Thoracic aorta (tissue), 2 donors: ENCODE data around the gene SCN5A. TPM values are rescaled to one million over a fixed set of nuclear protein-coding genes. Genes with fewer than 3 reads are reported as not detected.

ENCODE experiments used
- ATAC-seq: fragments of 150-250 bp; one replicate; pipeline ENCODE4 v1.8.0; 2017; ENCODE audit warnings: low read depth; ENCODE audit not compliant: insufficient number of reproducible peaks, low FRiP score
- DNase-seq: peaks from one replicate; pipeline ENCODE4 v3.0.0-alpha.2; 2020; ENCODE audit warnings: low spot score
- H3K27ac ChIP-seq, 2 donors: fragments of 200-600 bp; sonication (generic); 1 replicate in 1 of 2; 2 replicates in 1 of 2; pipeline ENCODE4 v1.5.1; 2016; ENCODE audit warnings: mild to moderate bottlenecking in 2 of 2, moderate library complexity in 2 of 2
- H3K27me3 ChIP-seq: fragments of 200-600 bp; sonication (generic); replicated peaks from 2 replicates; pipeline ENCODE4 v1.6.0; 2016; ENCODE audit warnings: mild to moderate bottlenecking; ENCODE audit not compliant: insufficient read depth
- H3K36me3 ChIP-seq: fragments of 200-600 bp; sonication (generic); one replicate; pipeline ENCODE4 v1.5.1; 2016
- H3K4me1 ChIP-seq, 2 donors: fragments of 200-600 bp; sonication (generic); 1 replicate in 1 of 2; 2 replicates in 1 of 2; pipeline versions ENCODE4 v1.5.1 to v1.6.0; 2016; ENCODE audit warnings: low read depth in 2 of 2, mild to moderate bottlenecking in 1 of 2; ENCODE audit not compliant: control insufficient read depth in 1 of 2
- H3K4me3 ChIP-seq: fragments of 200-600 bp; sonication (generic); 2 replicates; pipeline ENCODE4 v1.5.1; 2016; ENCODE audit warnings: mild to moderate bottlenecking
- H3K9me3 ChIP-seq: fragments of 200-600 bp; sonication (generic); 2 replicates; pipeline ENCODE4 v1.5.1; 2016
- CTCF ChIP-seq: fragments of 200-600 bp; sonication (generic); IDR thresholded peaks from one replicate; pipeline ENCODE4 v1.5.1; 2019; ENCODE audit warnings: antibody characterized with exemption
- total RNA-seq, 2 donors: library from RNA; depleted of rRNA; stranded (reverse); fragments of >200 nt; gene quantifications; one replicate each; pipeline versions ENCODE4 v1.1.0 to v1.2.3, GENCODE V29; 2016

Gene SCN5A
- total RNA-seq, 2 donors from 2014 or later, result 5.4 to 14.4 TPM

- ATAC-seq (no peak), DNase-seq (no peak)
- Histone ChIP-seq H3K4me1 (no peaks in the 10 kb centered on the region), H3K27me3 (no peaks in the 10 kb centered on the region), H3K27ac (no peak overlapping the region), H3K4me3 (no peak overlapping the region), H3K9me3 (no peaks in the 10 kb centered on the region), H3K36me3 (peaks cover 6% of the 10 kb centered on the region)
- no peak for TF ChIP-seq CTCF
Observed at GRCh38 chr3:38516669-38517068, 132.8 kb downstream of the SCN5A start.

GRCh38 chr3:38515367-38515766 is 134.1 kb downstream of the SCN5A start:
- ATAC-seq (no peak), DNase-seq (no peak)
- Histone ChIP-seq H3K36me3 (peaks cover 6% of the 10 kb centered on the region), H3K4me3 (no peak overlapping the region), H3K27me3 (no peaks in the 10 kb centered on the region), H3K9me3 (no peaks in the 10 kb centered on the region), H3K4me1 (no peaks in the 10 kb centered on the region), H3K27ac (no peak overlapping the region)
- no peak for TF ChIP-seq CTCF

- H3K27ac ChIP-seq, result no peak overlapping the region
- H3K9me3 ChIP-seq, result no peaks in the 10 kb centered on the region
- TF ChIP-seq CTCF, result no peak
- ATAC-seq, result no peak
- DNase-seq, result no peak
- peaks cover 10% of the 10 kb centered on the region for H3K36me3 ChIP-seq
- H3K27me3 ChIP-seq, result no peaks in the 10 kb centered on the region
- H3K4me3 ChIP-seq, result no peak overlapping the region
- peaks cover 0 to 5% of the 10 kb centered on the region in 2 donors for H3K4me1 ChIP-seq
Observed at GRCh38 chr3:38511546-38511945, 137.9 kb downstream of the SCN5A start.

GRCh38 chr3:38510631-38511030 is 138.9 kb downstream of the SCN5A start:
- TF ChIP-seq CTCF, result no peak
- DNase-seq (no peak), ATAC-seq (no peak)
- H3K9me3 ChIP-seq, result no peaks in the 10 kb centered on the region
- H3K36me3 ChIP-seq, result peaks cover 10% of the 10 kb centered on the region
- no peak overlapping the region for H3K4me3 ChIP-seq
- H3K27ac ChIP-seq, result no peak overlapping the region
- no peaks in the 10 kb centered on the region for H3K27me3 ChIP-seq
- H3K4me1 ChIP-seq, result peaks cover 0 to 5% of the 10 kb centered on the region in 2 donors

- H3K9me3 ChIP-seq, result no peaks in the 10 kb centered on the region
- H3K4me1 ChIP-seq, result peaks cover 0 to 5% of the 10 kb centered on the region in 2 donors
- DNase-seq (no peak), ATAC-seq (no peak)
- H3K27ac ChIP-seq, result no peak overlapping the region
- no peak overlapping the region for H3K4me3 ChIP-seq
- H3K27me3 ChIP-seq, result no peaks in the 10 kb centered on the region
- no peak for TF ChIP-seq CTCF
- peaks cover 8% of the 10 kb centered on the region for H3K36me3 ChIP-seq
Observed at GRCh38 chr3:38509732-38510131, 139.8 kb downstream of the SCN5A start.
